Fibroblast of skin of left biceps (primary cell): ENCODE data around the gene NUBPL.
A peak's percentile ranks its signal among the peaks of the same experiment; 100 is the strongest.
"Not testable (repeated sequence)": the region's sequence is repeated elsewhere in the genome, so short reads cannot be mapped to it uniquely, and the experiment has no call there.

Source experiments
- DNase-seq, 2 experiments: peaks; one replicate each; pipeline ENCODE4 v3.0.0-alpha.2; 2013; ENCODE audit warnings: low read depth in 2 of 2

The NUBPL gene

DNA sequence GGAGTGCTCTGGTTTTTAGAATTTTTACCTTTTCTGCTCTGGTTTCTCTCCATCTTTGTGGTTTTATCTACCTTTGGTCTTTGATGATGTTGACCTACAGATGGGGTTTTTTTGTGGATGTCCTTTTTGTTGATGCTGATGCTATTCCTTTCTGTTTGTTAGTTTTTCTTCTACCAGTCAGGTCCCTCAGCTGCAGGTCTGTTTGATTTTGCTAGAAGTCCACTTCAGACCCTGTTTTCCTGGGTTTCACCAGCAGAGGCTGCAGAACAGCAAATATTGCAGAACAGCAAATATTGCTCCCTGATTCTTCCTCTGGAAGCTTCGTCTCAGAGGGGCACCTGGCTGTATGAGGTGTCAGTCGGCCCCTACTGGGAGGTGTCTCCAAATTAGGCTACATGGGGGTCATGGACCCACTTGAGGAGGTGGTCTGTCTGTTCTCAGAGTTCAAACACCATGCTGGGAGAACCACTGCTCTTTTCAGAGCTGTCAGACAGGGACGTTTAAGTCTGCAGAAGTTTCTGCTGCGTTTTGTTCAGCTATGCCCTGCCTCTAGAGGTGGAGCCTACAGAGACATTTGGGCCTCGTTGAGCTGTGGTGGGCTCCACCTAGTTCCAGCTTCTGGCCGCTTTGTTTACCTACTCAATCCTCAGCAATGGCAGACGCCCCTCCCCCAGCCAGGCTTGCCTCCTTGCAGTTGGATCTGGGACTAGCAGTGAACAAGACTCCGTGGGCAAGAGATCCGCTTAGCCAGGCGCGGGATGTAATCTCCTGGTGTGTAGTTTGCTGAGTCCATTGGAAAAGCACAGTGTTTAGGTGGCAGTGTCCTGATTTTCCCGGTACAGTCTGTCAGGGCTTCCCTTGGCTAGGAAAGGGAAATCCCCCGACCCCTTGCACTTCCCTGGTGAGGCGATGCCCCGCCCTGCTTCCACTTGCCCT, 250.8 kb downstream of the NUBPL start:
- DNase-seq = not testable (repeated sequence)

DNA sequence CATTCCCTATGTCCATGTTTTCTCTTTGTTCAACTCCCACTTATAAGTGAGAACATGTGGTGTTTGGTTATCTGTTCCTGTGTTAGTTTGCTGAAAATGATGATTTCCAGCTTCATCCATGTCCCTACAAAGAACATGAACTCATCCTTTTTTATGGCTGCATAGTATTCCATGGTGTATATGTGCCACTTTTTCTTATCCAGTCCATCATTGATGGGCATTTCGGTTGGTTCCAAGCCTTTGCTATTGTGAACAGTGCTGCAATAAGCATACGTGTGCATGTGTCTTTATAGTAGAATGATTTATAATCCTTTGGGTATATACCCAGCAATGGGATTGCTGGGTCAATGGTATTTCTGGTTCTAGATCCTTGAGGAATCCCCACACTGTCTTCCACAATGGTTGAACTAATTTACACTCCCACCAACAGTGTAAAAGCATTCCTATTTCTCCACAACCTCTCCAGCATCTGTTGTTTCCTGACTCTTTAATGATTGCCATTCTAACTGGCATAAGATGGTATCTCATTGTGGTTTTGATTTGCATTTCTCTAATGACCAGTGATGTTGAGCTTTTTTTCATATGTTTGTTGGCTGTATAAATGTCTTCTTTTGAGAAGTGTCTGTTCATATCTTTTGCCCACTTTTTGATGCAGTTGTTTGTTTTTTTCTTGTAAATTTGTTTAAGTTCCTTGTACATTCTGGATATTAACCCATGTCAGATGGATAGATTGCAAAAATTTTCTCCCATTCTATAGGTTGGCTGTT, 252.7 kb downstream of the NUBPL start:
- not testable (repeated sequence) for DNase-seq

DNA sequence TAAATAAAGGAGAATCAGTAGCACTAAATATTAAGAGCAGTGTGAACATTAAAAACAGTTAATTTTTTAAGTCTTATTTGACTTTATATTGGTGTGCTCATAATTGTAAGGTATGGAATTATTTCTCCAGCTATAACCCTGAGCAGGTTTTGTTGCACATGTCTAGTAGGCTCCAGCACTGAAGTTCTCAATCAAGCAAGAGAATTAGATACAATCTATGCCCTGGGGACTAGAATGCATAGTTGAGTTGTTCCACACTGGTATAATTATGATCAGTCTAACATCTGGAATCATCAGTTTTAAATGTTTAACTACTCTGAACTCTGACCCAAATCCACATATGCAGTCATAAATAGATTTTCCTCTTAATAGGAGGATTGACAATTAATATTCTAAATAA, 258.1 kb downstream of the NUBPL start:
- DNase-seq = no peak

DNA sequence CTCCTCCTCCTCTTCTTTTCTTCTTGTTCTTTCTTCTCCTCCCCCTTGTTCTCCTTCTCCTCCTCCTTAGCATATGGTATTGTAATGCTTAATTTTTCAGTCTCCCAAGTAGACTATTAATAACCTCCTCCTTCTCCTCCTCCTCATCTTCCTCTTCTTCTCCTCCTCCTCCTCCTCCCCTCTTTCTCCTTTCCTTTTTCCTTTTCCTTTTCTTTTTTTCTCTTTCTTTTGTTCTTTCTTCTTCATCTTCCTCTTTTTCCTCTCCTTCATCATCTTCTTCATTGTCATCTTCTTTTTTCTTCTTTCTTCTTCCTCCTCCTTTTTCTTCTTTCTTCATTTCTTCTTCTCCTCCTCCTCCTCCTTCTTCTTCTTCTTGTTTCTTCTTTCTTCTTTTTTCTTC, 264.3 kb downstream of the NUBPL start:
- no peak for DNase-seq

DNA sequence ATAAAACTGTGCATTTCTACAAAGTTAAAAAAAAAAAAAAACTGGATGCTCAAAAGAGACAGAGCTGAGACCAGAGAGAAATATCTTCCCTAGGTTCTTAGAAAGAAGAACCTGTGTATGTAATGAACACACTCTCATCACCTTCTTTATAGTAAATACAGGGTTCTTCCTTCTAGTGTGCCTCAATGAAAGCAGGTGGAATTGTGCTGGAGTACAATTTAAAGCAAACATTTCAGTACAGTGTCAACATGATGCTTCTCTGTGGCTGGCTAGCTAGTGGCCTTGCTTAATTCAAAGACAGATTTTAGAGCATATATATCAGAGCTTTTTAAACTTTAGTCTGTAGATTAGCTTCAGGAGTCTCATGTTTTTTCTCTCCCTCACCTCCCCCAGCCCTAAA, 266.1 kb downstream of the NUBPL start:
- no peak for DNase-seq

DNA sequence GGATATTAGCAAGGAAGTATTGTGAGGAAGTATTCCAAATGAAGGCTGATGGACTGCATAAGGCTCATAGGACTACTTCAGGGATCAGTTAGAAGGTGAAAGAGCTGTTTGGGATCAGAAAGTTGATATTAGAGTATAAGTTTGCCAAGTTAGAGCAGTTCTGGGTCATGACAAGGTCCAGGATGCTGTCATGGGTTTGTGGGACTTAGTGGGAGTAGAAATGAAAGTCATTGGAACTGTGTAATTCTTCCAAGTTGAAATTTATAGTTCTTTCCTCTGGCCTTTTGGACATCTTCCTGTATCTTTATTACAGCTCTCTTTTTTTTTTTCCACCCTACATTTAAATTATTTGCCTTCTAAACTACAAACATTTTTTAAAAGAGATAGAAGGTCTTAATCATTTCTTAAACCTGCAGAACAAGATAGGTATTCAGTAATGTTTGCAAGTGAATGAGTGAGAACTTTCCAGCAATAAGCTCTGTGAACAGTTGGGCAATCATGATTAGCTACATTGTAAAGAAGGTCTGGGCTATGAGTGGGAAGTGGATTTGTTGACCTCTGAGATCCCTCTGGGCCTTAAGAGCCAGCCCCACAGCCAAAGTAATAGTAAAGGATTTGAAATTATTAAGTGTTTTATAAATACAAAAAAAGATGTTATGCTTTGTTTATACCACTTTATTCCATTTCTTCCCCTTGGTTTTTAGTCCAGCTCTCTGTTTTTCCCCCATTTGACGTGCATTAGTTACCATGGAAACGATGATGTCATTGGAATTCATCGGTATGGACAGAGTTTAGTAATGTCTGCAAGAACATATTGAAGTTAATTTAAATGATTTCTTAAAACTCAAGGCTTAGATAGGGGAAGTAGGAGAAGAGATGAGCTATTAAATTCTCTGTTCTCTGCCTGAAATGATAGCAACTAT, 268.0 kb downstream of the NUBPL start:
- DNase-seq = peak; percentile 70 to 73

DNA sequence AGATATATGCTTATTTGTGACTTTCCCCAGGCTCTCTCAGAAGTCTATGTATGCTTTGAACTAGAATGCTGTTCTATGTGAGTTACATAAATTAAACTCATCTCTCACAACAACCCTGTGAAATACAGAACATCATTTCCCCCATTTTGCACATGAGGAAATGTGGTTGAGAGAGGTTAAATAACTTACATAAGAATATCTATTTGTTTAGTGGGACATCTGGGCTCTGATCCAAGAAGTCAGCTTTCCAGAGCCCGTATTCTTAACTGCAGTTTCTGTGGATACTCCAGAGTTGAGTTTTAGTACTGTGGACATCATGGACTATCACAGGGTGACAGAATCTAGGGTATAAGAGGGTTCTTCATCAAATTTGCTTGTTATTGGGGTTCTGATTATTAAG, 273.4 kb downstream of the NUBPL start:
- no peak for DNase-seq

DNA sequence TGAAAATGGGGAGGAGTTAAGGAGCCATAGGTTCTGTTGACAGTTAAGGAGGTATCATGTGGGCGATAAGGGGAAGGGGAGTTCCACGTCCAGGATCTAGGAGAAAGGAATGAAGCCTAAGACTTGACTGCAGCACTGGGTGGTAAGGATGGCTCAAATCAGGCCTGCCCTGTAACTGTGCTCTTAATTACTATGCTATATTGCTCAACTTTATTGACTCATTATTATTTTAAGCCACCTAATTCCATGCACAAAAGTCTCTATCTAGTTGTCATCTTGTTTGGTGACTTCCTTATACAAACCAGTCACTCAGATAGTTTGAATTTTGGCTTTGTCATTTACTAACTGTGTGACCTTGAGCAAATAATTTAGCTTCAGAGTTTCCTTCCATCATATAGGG, 273.8 kb downstream of the NUBPL start:
- DNase-seq = no peak

DNA sequence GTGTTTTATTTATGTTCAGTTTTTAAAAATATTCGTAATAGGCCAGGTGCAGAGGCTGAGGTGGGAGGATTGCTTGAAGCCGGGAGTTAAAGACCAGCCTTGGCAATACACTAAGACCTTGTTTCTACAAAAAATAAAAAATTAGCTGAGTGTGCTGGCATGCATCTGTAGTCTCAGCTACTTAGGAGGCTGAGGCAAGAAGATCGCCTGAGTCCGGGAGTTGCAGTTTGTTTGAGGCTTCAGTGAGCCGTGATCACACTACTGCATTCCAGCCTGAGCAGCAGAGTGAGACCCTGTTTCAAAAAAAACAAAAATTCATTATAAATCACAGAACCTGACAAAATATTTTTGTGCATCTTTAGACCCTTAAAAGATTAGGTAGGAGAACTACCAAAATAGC, 275.8 kb downstream of the NUBPL start:
- DNase-seq = no peak

DNA sequence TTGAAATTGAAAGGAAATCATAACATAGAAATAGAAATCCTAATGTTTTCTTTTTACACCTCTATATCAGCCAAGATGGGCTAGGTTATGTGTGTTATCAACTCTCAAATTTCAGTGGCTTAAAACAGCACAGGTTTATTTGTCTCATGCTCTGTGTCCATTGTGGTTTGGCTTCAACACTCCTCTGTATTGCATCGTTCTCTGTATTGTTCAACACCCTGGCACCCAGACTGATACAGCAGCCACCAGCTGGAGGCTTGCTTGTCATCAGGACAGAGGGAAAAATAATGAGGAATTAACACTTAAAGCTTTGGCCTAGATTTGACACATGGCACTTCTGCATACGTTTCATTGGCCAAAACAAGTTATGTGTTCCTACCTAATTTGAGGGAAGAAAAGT, 281.7 kb downstream of the NUBPL start:
- DNase-seq = no peak

DNA sequence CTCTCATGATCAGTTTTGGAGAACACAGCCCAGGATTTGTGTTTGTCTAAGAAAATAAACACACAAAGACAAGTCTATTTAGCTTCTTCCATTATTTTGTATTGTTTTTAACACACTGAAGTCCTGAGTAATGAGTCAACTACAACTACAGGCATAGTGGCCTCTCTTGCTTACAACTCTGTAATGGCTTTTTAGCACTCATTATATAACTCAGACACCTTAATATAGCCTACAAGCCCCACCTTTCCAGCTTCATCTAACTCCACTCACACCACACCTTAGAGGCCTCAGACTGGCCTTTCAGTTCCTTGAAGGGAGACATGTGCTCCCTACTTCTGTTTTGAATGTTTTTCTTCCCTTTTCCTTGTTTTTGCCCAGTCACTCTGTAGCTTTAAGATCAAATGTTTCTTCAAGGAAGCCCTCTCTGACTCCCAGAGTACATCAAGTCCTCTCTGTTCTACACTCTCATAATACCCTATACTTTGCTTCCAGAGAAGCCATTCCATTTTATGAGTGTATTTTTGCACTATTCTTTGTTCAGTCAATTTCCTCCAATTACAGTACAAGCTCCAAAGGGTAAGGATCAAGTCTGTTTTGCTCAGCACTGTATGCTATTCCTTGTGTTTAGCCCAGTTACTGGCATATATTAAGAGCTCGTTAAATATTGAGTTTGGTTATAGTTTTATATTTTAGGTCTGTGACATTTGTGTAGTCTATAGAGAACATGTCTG, 282.3 kb downstream of the NUBPL start:
- no peak for DNase-seq

DNA sequence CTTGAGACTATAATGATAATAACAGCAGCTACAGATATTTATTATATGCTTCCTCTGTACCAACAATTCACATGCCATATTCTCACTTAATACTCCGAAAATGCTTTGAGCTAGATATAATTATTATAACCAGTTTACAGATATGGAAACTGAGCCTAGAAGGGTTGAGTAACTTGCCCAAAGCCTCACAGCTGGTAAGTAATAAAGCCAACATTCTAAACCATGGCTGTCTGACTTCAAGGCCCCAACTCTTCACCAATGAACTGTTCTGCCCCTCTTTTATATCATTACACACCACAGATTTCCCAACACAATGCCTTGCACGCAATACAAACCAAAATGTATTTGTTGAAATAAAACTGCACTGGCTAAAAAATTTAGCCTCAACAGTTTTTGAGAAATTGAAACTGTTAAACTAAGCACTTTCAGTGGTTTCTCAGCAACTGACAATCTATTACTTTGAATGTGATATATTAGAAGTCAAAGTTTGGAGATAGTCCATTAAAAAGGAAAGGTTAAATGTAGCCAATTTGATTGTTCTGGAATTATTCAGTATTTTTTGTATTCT, 293.4 kb downstream of the NUBPL start:
- no peak for DNase-seq

DNA sequence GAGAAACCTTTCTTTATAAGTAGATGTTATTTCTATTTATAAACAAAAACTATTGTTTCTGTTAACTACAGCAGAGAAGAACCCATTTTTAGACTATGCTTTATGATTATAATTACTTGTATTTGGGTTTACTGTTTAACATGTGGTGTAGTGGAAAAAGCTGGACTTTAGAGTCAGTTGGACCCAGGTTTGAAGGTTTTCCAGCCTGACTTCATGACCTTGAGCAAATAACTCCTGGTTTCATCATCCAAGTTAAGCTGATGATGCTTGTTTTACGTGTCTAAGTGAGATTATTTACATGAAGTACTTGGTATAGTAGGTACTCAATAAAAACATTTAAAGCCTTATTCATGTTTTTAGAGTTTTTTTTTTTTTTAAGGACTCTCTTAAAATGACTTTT, 294.1 kb downstream of the NUBPL start:
- DNase-seq = no peak

DNA sequence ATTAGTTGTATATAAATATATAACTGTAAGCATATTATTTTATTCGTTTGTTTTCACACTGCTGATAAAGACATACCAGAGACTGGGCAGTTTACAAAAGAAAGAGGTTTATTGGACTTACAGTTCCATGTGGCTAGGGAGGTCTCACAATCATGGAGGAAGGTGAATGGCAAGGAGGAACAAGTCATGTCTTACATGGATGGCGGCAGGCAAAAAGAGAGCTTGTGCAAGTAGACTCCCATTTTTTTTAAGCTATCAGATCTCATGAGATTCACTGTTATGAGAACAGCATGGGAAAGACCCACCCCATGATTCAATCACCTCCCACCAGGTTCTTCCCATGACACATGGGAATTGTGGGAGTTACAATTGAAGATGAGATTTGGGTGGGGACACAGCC, 294.8 kb downstream of the NUBPL start:
- DNase-seq = not testable (repeated sequence)

DNA sequence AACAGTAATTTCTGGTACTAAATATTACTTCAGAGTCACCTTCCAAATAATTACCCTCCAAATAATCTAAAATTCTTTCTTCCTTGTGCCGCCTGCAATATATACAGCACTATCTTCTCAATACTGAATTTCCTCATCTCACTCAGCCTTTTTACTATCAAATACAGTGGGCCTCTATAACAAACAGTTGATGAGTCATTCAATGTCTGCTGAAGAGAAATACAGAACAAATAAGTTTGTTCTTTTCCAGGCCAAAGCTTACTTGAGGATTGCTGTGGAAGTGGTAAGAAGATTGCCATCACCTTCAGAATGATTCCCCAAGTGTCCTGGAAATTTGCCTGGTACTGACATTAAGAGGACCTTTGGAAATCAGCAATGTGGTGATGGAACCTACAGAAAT, 297.7 kb downstream of the NUBPL start:
- DNase-seq = no peak

DNA sequence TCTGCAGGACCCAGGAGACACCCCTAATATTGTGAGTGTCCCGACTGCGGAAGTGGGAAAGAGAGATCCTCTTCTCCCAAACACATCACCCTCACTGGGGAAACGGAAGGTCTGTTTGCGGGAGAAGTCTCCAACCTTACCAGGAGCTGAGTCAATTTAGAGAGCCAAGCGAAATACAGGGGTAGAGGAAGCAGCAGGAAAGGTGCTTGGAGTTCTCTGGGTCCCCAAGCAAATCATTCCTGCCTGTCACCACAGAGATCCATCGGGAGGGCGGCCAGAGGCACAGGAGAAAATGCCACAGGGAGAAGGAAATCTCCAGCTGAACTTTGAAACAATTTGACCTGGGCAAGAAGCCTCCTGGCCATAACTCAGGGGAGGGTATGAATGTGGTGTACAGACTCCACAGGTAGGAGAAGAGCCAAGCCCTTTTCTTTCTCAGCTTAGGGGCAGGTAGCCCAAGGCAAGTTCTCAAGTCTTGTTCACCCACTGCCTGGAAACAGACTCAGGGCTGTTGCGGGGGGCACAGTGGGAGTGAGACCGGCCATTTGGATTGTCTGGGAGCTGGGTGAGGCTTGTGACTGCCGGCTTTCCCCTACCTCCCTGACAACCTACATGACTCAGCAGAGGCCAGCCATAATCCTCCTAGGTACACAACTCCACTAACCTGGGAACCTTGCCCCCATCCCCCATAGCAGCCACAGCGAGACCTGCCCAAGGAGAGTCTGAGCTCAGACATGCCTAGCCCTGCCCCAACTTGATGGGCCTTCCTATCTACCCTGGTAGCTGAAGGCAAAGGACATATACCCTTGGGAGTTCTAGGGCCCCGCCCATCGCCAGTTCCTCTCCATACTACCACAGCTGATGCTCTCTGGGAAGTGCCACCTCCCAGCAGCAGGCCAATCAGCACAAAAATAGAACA, 304.0 kb downstream of the NUBPL start:
- no peak for DNase-seq

DNA sequence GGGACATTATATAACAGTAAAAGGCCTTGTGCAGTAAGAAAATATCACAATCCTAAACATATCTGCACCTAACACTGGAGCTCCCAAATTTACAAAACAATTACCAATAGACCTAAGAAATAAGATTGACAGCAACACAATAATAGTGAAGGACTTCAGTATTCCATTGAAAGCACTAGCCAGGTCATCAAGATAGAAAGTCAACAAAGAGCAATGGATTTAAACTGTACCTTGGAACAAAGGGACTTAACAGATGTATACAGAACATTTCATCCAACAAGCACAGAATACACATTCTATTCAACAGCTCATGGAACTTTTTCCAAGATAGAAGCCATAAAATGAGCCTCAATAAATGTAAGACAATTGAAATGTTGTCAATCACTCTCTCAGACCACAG, 306.4 kb downstream of the NUBPL start:
- DNase-seq = no peak

DNA sequence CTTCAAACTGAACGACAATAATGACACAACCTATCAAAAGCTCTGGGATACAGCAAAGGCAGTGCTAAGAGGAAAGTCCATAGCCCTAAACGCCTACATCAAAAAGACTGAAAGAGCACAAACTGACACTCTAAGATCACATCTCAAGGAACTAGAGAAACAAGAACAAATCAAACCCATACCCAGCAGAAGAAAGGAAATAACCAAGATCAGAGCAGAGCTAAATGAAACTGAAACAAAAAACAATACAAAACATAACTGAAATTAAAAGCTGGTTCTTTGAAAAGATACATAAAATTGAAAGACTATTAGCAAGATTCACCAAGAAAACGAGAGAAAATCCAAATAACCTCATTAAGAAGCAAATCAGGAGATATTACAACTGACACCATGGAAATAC, 306.9 kb downstream of the NUBPL start:
- not testable (repeated sequence) for DNase-seq

DNA sequence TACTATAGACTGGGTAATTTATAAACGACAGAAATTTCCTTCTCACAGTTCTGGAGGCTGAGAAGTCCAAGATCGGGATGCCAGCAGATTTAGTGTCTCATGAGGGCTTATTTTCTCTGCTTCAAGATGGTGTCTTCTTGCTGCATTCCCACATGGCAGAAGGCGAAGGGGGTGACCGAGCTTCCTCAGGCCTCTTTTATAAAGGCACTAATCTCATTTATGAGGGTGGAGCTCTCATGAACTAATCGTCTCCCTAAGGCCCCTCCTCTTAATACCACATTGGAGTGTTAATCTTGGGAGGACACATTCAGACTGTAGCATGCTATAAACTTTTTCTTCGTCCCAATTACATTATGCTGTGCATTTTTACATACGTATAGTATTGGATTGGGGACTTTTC, 315.5 kb downstream of the NUBPL start:
- no peak for DNase-seq

DNA sequence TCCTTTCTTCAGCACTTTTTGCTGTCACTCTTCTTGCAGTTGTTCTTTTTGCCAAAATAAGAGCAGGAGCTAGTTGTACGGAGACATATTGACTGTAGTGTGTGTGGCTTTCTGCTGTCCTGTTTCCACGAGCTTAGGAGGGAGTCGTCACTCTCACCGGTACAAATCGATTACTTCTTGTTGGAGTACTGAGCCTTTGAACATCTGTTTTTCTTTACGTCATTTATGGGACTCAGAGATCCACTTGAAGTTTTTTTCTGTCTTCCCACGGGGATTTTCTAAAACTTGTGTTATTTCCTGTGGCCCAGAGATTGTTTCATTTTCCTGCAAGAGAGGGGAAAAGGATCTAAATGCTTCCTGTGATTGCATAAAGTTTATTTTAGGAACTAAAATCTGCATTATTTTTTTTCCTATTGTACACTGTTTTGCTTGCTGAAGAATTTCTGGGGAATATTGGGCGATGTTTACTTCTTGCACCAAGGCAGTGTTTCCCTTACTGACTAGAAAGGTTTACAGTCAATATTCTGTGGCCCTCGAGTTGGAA, 316.1 kb downstream of the NUBPL start:
- DNase-seq = no peak
